Measurements from ENCODE around the gene SYTL2. TPM values are rescaled to one million over a fixed set of nuclear protein-coding genes. Genes with fewer than 3 reads are reported as not detected.
"Not testable (repeated sequence)": the region's sequence is repeated elsewhere in the genome, so short reads cannot be mapped to it uniquely, and the experiment has no call there.

The SYTL2 gene, protein sequence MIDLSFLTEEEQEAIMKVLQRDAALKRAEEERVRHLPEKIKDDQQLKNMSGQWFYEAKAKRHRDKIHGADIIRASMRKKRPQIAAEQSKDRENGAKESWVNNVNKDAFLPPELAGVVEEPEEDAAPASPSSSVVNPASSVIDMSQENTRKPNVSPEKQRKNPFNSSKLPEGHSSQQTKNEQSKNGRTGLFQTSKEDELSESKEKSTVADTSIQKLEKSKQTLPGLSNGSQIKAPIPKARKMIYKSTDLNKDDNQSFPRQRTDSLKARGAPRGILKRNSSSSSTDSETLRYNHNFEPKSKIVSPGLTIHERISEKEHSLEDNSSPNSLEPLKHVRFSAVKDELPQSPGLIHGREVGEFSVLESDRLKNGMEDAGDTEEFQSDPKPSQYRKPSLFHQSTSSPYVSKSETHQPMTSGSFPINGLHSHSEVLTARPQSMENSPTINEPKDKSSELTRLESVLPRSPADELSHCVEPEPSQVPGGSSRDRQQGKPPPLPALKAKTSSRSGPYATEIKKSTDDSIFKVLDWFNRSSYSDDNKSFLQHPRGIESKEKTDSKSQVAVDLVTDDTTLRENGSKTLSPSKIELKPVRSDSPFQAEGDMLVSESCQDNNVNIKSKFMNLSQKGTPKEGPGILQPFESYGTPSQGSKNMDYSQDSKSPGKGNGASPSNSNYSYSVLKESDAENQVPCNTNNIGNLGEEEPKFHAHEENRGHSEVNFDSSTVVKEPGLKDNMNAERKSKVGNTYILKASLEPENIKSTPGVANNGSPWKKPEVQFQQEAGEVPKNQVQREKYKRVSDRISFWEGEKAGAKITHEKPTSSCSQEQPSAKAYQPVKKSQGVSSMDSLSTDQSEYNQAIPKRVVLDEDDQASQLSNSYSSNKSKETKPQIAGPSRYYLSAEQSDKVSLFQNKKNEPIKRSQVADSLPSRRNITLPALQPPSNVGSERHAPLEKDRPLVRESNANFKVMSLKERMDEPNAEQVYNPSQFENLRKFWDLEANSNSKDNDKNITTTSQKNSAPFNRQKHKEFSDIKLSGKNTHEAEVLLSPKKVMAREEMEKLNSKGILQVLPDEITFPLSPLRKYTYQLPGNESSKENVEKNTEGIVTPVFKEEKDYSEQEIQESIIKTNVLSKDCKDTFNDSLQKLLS (N-terminal part only)
- 1 to 10 TPM; 2.7 to 5.8 (median 2.7) TPM for total RNA-seq

GRCh38 chr11:85810871-85811611, at the start of gene SYTL2:
Gene SYTL2, minus strand, starts transcription at chr11:85811141. Its CDS starts 53,416 bp downstream, at chr11:85757725.
- Mint-ChIP-seq H3K27me3 (ENCODE audit: low read depth) (peaks cover 6% of the 10 kb centered on the region), H3K36me3 (ENCODE audit: insufficient read depth) (no peaks in the 10 kb centered on the region), H3K4me1 (ENCODE audit: low read depth) (peaks cover 37% of the 10 kb centered on the region), H3K9me3 (no peaks in the 10 kb centered on the region), H3K4me3 (peak within 1 kb of the TSS; percentile 85)
- ATAC-seq = peak; percentile 98
- peak; percentile 68 for DNase-seq

DNA sequence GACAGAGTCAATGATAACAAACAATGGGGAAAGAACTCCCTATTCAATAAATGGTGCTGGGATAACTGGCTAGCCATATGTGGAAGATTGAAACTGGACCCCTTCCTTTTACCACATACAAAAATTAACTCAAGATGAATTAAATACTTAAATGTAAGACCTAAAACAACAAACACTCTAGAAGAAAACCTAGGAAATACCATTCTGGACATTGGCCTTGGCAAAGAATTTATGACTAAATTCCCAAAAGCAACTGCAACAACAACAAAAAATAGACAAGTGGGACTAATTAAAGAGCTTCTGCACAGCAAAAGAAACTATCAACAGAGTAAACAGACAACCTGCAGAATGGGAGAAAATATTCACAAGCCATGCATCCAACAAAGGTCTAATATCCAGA, 48.6 kb upstream of the SYTL2 start:
- not testable (repeated sequence) for H3K9me3 Mint-ChIP-seq; H3K4me1 Mint-ChIP-seq (ENCODE audit: low read depth); H3K27me3 Mint-ChIP-seq (ENCODE audit: low read depth); ATAC-seq; DNase-seq; H3K36me3 Mint-ChIP-seq (ENCODE audit: insufficient read depth); H3K4me3 Mint-ChIP-seq

GRCh38 chr11:85857098-85857497, 46.2 kb upstream of the SYTL2 start:
- no peak for ATAC-seq
- Mint-ChIP-seq H3K9me3 (no peaks in the 10 kb centered on the region), H3K27me3 (ENCODE audit: low read depth) (no peaks in the 10 kb centered on the region), H3K4me1 (ENCODE audit: low read depth) (peaks cover 9% of the 10 kb centered on the region), H3K4me3 (no peak overlapping the region), H3K36me3 (ENCODE audit: insufficient read depth) (no peaks in the 10 kb centered on the region)
- DNase-seq = no peak

GRCh38 chr11:85855341-85855656, 44.4 kb upstream of the SYTL2 start, which contains the start of gene CCDC83:
Gene CCDC83, plus strand, starts transcription at chr11:85855383. Its CDS starts 9,741 bp downstream, at chr11:85865124.
- DNase-seq = no peak
- Mint-ChIP-seq H3K4me1 (ENCODE audit: low read depth) (peaks cover 9% of the 10 kb centered on the region), H3K27me3 (ENCODE audit: low read depth) (no peaks in the 10 kb centered on the region), H3K4me3 (peak within 1 kb of the TSS; percentile 86), H3K36me3 (ENCODE audit: insufficient read depth) (no peaks in the 10 kb centered on the region), H3K9me3 (no peaks in the 10 kb centered on the region)
- ATAC-seq = no peak

GRCh38 chr11:85854557-85855340, 43.8 kb upstream of the SYTL2 start:
- DNase-seq (peak; percentile 89), ATAC-seq (peak; percentile 97 to 99)
- H3K27me3 Mint-ChIP-seq (ENCODE audit: low read depth) = no peaks in the 10 kb centered on the region
- peak overlapping the region; percentile 86 for H3K4me3 Mint-ChIP-seq
- peaks cover 2% of the 10 kb centered on the region for H3K36me3 Mint-ChIP-seq (ENCODE audit: insufficient read depth)
- no peaks in the 10 kb centered on the region for H3K9me3 Mint-ChIP-seq
- peaks cover 9% of the 10 kb centered on the region for H3K4me1 Mint-ChIP-seq (ENCODE audit: low read depth)

- DNase-seq = no peak
- Mint-ChIP-seq H3K4me3 (peak overlapping the region; percentile 86), H3K36me3 (ENCODE audit: insufficient read depth) (peaks cover 2% of the 10 kb centered on the region), H3K27me3 (ENCODE audit: low read depth) (no peaks in the 10 kb centered on the region), H3K9me3 (no peaks in the 10 kb centered on the region), H3K4me1 (ENCODE audit: low read depth) (peaks cover 9% of the 10 kb centered on the region)
- ATAC-seq = no peak
Observed at GRCh38 chr11:85854212-85854556, 43.2 kb upstream of the SYTL2 start.

DNA sequence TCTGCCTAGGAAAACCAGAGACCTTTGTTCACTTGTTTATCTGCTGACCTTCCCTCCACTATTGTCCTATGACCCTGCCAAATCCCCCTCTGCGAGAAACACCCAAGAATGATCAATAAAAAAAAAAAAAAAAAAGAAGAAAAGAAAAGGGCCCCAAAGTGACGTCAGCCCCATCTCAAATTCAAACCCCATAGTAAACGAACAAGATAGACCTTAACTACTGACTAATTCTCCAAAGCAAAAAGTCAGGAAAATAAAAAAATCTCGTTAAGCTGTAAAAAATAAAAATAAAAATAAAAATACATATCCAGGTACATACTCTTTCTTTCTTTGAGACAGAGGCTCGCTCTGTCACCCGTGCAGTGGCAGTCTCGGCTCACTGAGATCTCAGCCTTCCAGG, 42.6 kb upstream of the SYTL2 start:
- not testable (repeated sequence) for DNase-seq; H3K9me3 Mint-ChIP-seq; H3K36me3 Mint-ChIP-seq (ENCODE audit: insufficient read depth); H3K4me1 Mint-ChIP-seq (ENCODE audit: low read depth); H3K4me3 Mint-ChIP-seq; ATAC-seq; H3K27me3 Mint-ChIP-seq (ENCODE audit: low read depth)

- H3K36me3 Mint-ChIP-seq (ENCODE audit: insufficient read depth); H3K4me1 Mint-ChIP-seq (ENCODE audit: low read depth); H3K9me3 Mint-ChIP-seq; ATAC-seq; H3K4me3 Mint-ChIP-seq; DNase-seq; H3K27me3 Mint-ChIP-seq (ENCODE audit: low read depth): not testable (repeated sequence)
Observed at GRCh38 chr11:85852754-85853153, 41.8 kb upstream of the SYTL2 start.

DNA sequence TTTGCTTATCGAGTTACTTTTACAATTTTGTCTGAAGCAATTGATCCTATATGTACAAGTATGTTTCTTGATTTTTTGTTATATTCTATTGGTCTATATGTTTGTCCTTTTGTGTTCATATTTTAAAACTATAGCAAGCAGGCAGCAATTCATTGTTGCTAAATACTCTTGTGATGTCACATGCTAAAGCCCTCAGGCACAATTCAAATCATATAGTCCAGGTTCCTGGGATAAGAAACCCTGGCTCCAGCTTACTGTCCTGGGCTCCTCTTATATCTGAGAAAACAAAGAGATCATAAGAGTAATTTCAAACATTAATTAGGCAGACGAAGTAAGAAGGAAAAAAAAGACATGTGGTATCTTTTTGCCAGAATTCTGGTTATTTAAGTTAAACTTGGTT, 37.6 kb upstream of the SYTL2 start:
- H3K9me3 Mint-ChIP-seq = no peaks in the 10 kb centered on the region
- ATAC-seq (no peak), DNase-seq (no peak)
- no peak overlapping the region for H3K4me3 Mint-ChIP-seq
- peaks cover 2% of the 10 kb centered on the region for H3K36me3 Mint-ChIP-seq (ENCODE audit: insufficient read depth)
- H3K4me1 Mint-ChIP-seq (ENCODE audit: low read depth) = peaks cover 10% of the 10 kb centered on the region
- H3K27me3 Mint-ChIP-seq (ENCODE audit: low read depth) = no peaks in the 10 kb centered on the region

DNA sequence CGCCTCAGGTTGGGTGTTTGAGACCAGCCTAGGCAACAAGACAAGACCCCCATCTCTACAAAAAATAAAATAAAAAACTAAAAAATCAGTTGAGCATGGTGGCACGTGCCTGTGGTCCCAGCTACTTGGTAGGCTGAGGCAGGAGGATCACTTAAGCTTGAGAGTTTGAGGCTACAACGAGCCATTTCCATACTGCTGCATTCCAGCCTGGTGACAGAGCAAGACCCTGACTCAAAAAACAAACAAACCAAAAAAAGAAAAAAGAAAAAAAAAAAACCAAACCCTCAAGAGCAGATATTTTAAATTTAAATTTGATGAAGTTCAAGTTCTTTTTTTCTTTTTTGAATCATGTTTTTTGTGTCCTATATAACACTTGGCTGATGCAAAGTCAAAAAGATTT, 37.1 kb upstream of the SYTL2 start:
- Mint-ChIP-seq H3K4me3 (no peak overlapping the region), H3K9me3 (no peaks in the 10 kb centered on the region), H3K27me3 (ENCODE audit: low read depth) (no peaks in the 10 kb centered on the region), H3K36me3 (ENCODE audit: insufficient read depth) (peaks cover 2% of the 10 kb centered on the region), H3K4me1 (ENCODE audit: low read depth) (peaks cover 10% of the 10 kb centered on the region)
- DNase-seq (no peak), ATAC-seq (no peak)

- Mint-ChIP-seq H3K4me1 (ENCODE audit: low read depth) (peaks cover 10% of the 10 kb centered on the region), H3K9me3 (no peaks in the 10 kb centered on the region), H3K27me3 (ENCODE audit: low read depth) (no peaks in the 10 kb centered on the region), H3K36me3 (ENCODE audit: insufficient read depth) (peaks cover 2% of the 10 kb centered on the region), H3K4me3 (no peak overlapping the region)
- DNase-seq (no peak), ATAC-seq (no peak)
Observed at GRCh38 chr11:85847436-85847835, 36.5 kb upstream of the SYTL2 start.

- Mint-ChIP-seq H3K36me3 (ENCODE audit: insufficient read depth) (peaks cover 1% of the 10 kb centered on the region), H3K4me1 (ENCODE audit: low read depth) (peaks cover 10% of the 10 kb centered on the region), H3K9me3 (no peaks in the 10 kb centered on the region), H3K27me3 (ENCODE audit: low read depth) (no peaks in the 10 kb centered on the region), H3K4me3 (no peak overlapping the region)
- no peak for ATAC-seq
- no peak for DNase-seq
Observed at GRCh38 chr11:85845124-85845631, 34.2 kb upstream of the SYTL2 start.

DNA sequence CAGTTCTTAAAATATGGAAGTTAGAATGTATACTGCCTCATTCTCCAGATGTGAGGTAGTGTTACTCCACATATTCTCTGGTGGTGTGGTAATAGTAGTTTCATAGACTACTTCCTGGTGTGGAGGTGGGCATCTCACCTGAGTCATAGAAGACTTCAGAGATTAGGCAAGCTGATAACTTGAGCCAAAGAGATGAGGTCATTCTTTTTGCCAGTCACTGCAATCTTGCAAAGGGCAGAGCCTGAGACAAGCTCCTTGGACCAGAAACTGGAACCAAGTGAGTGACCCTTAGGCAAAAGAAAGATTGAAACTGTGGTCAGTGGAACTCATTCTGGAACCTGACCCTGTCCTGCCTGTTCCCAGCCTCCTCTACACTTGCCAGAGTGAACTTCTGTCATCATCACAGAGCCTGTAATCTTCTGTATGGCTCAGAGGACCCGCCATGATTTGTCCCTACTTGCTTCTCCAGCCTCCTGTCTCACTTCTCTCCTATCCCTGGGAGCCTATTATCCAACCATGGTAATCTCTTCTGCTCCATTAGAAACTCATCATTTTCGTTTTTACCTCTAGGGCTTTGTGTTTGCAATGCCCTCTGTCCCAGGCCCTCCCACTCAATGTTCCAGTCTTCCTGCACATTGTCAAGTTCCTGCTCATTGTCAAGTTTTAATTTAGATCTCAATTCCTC, 33.6 kb upstream of the SYTL2 start:
- Mint-ChIP-seq H3K4me3 (no peak overlapping the region), H3K27me3 (ENCODE audit: low read depth) (no peaks in the 10 kb centered on the region), H3K36me3 (ENCODE audit: insufficient read depth) (no peaks in the 10 kb centered on the region), H3K4me1 (ENCODE audit: low read depth) (peaks cover 10% of the 10 kb centered on the region), H3K9me3 (no peaks in the 10 kb centered on the region)
- DNase-seq (no peak), ATAC-seq (peak in 1 of 2 donors; percentile 80)
